K562 (cell line): Measurements from ENCODE around the gene ATF1. TPM values are rescaled to one million over a fixed set of nuclear protein-coding genes. Genes with fewer than 3 reads are reported as not detected.

Experiments used
- CSDE1 ChIP-seq, 2 experiments: fragments of 450-650 bp; IDR thresholded peaks; 2 replicates each; pipeline ENCODE4 v1.6.1; 2016; ENCODE audit warnings: mild to moderate bottlenecking in 1 of 2
- DLX4 ChIP-seq: fragments of 250-450 bp; sonication (Bioruptor Pico); IDR thresholded peaks from 2 replicates; pipeline ENCODE4 v1.6.1; 2021; ENCODE audit warnings: mild to moderate bottlenecking
- FOXJ2 ChIP-seq: fragments of 200-800 bp; sonication (Bioruptor generic); IDR thresholded peaks from 2 replicates; pipeline ENCODE4 v1.6.1; 2016; ENCODE audit warnings: missing genetic modification characterization, missing compliant biosample characterization
- GTF2A2 ChIP-seq: IDR thresholded peaks from 2 replicates; pipeline ENCODE4 v1.6.1; 2016; ENCODE audit warnings: mild to moderate bottlenecking, missing genetic modification characterization, missing compliant biosample characterization
- HDAC3 ChIP-seq: fragments of 450-650 bp; IDR thresholded peaks from 2 replicates; pipeline ENCODE4 v1.6.1; 2018; ENCODE audit warnings: borderline replicate concordance, mild to moderate bottlenecking, moderate library complexity; ENCODE audit not compliant: partially characterized antibody
- HOXB6 ChIP-seq: fragments of 250-450 bp; sonication (Bioruptor Pico); IDR thresholded peaks from 2 replicates; pipeline ENCODE4 v1.5.1; 2022; ENCODE audit warnings: mild to moderate bottlenecking, borderline replicate concordance
- LCOR ChIP-seq: sonication (generic); formaldehyde crosslinking; IDR thresholded peaks from 2 replicates; pipeline ENCODE4 v1.8.0; 2022; ENCODE audit warnings: mild to moderate bottlenecking, missing genetic modification reagents
- MECOM ChIP-seq: fragments of 250-450 bp; sonication (Bioruptor Pico); IDR thresholded peaks from 2 replicates; pipeline ENCODE4 v1.8.0; 2022; ENCODE audit warnings: inconsistent platforms
- NCOA1 ChIP-seq: fragments of 450-650 bp; IDR thresholded peaks from 2 replicates; pipeline ENCODE4 v1.6.1; 2016; ENCODE audit warnings: low read depth
- NFE2L1 ChIP-seq: fragments of 450-650 bp; IDR thresholded peaks from 2 replicates; pipeline ENCODE4 v1.6.1; 2016; ENCODE audit warnings: missing genetic modification characterization, low read depth, mild to moderate bottlenecking, missing compliant biosample characterization, moderate library complexity, borderline replicate concordance
- PHB ChIP-seq: fragments of 250-450 bp; sonication (Bioruptor Pico); IDR thresholded peaks from 2 replicates; pipeline ENCODE4 v1.5.0; 2021
- SRF ChIP-seq, 2 experiments: fragments of 250-450, 450-650 bp in 1 of 2; sonication (Bioruptor Pico) in 1 of 2; sonication (generic) in 1 of 2; formaldehyde crosslinking; IDR thresholded peaks; 2 replicates each; pipeline versions ENCODE4 v1.5.0 to v1.5.1; 2020 to 2022; ENCODE audit warnings: mild to moderate bottlenecking in 1 of 2, missing genetic modification reagents in 1 of 2
- STAT5A ChIP-seq: IDR thresholded peaks from 2 replicates; pipeline ENCODE4 v1.6.1; 2012; ENCODE audit warnings: low read length, inconsistent platforms, borderline replicate concordance
- TBP ChIP-seq: optimal IDR thresholded peaks from 2 replicates; pipeline ENCODE3; 2011; ENCODE audit warnings: low read depth, low read length, improper control_type of control experiment
- XRCC5 ChIP-seq: fragments of 200-400 bp; formaldehyde crosslinking; IDR thresholded peaks from 2 replicates; pipeline ENCODE4 v1.6.1; 2017; ENCODE audit warnings: low read depth, mild to moderate bottlenecking, low read length
- ZKSCAN3 ChIP-seq: fragments of 250-450 bp; sonication (Bioruptor Pico); IDR thresholded peaks from 2 replicates; pipeline ENCODE4 v1.4.0; 2020
- ZNF253 ChIP-seq: fragments of 250-450 bp; sonication (Bioruptor Pico); conservative IDR thresholded peaks from 2 replicates; pipeline ENCODE4 v1.6.1; 2021; ENCODE audit warnings: mild to moderate bottlenecking
- ZNF431 ChIP-seq: sonication (generic); formaldehyde crosslinking; IDR thresholded peaks from 2 replicates; pipeline ENCODE4 v1.8.0; 2022; ENCODE audit warnings: mild to moderate bottlenecking, missing genetic modification reagents
- polyA plus RNA-seq, 8 experiments: library from polyadenylated mRNA; depleted of rRNA in 4 of 8; stranded (reverse) in 5 of 8; unstranded in 3 of 8; fragments of >200 nt; fragmentation: Nextera tagmentation in 2 of 8; fragmentation: Illumina TruSeq in 1 of 8; extraction: Ambion mirVana in 2 of 8; extraction: Trizol in 1 of 8; gene quantifications; 2 replicates each; pipeline versions ENCODE4 v1.2.1 to v1.2.3, GENCODE V29; 2011 to 2014; ENCODE audit warnings: inconsistent platforms in 1 of 8, missing spikeins in 1 of 8
- total RNA-seq, 7 experiments: library from RNA; depleted of rRNA in 6 of 7; stranded (reverse); fragments of >200 nt in 6 of 7; fragmentation: Illumina TruSeq in 2 of 7; extraction: Trizol in 2 of 7; gene quantifications; 2 replicates each; pipeline versions ENCODE4 v1.2.1 to v1.2.3, GENCODE V29; 2011 to 2021; ENCODE audit warnings: low replicate concordance in 1 of 7
- TF ChIP-seq, protein P1 (sequence below), 2 experiments: fragments of 450-650 bp in 1 of 2; IDR thresholded peaks; 2 replicates each; pipeline ENCODE4 v1.6.1; 2011 to 2017; ENCODE audit warnings: low read depth in 2 of 2, antibody characterized with exemption in 1 of 2, borderline replicate concordance in 1 of 2, low read length in 1 of 2, mild to moderate bottlenecking in 1 of 2, mixed read lengths in 1 of 2; ENCODE audit not compliant: control insufficient read depth in 1 of 2

ATF1 gene
- total and polyA plus RNA-seq, 9 of the 15 experiments (the other 6 are each of a cell fraction or from before 2014, with no cell fraction given) = 19.8 to 83.5 (median 51.4) TPM

DNA sequence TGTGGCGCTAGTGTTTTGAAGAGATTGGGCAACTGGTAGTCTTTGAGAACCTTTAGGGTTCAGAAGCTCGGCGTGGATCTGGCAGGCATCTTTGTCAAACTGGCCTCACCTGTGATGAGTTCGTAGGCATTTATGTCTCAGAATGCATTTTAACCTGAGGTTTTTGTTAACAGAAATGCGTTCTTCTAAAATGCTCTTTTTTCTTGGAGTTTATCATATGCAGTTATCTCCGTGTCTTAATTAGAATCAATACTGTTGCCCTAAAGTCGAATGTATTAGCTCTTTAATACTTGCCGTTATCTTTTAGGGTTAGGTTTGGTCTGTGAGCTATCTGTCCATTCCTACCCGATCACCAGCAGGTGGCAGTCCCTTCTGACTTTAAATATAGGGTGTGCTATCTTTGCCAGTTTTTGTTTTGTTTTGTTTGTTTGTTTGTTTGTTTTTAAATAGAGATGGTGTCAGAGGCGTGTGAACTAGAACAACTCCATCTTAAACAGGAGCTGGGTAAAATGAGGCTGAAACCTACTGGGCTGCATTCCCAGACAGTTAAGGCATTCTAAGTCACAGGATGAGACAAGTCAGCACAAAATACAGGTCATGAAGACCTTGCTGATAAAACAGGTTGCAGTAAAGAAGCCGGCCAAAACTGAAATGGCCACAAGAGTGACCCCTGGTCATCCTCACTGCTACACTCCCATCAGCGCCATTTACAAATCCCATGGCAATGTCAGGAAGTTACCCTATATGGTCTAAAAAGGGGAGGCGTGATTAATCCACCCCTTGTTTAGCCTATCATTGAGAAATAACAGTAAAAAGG lies 1.4 kb downstream of the ATF1 start (continued):
- TF ChIP-seq, protein P1, sequence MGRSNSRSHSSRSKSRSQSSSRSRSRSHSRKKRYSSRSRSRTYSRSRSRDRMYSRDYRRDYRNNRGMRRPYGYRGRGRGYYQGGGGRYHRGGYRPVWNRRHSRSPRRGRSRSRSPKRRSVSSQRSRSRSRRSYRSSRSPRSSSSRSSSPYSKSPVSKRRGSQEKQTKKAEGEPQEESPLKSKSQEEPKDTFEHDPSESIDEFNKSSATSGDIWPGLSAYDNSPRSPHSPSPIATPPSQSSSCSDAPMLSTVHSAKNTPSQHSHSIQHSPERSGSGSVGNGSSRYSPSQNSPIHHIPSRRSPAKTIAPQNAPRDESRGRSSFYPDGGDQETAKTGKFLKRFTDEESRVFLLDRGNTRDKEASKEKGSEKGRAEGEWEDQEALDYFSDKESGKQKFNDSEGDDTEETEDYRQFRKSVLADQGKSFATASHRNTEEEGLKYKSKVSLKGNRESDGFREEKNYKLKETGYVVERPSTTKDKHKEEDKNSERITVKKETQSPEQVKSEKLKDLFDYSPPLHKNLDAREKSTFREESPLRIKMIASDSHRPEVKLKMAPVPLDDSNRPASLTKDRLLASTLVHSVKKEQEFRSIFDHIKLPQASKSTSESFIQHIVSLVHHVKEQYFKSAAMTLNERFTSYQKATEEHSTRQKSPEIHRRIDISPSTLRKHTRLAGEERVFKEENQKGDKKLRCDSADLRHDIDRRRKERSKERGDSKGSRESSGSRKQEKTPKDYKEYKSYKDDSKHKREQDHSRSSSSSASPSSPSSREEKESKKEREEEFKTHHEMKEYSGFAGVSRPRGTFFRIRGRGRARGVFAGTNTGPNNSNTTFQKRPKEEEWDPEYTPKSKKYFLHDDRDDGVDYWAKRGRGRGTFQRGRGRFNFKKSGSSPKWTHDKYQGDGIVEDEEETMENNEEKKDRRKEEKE (IDR thresholded peaks at IDR 0.05; ENCODE audit: borderline replicate concordance in 1 of 2, control insufficient read depth in 1 of 2, low read depth in 2 of 2, low read length in 1 of 2) = no peak
- no peak for TF ChIP-seq STAT5A
- TF ChIP-seq ZKSCAN3 = no peak
- no peak for TF ChIP-seq LCOR (CRISPR knock-in tag)
- TF ChIP-seq FOXJ2 = no peak
- no peak for TF ChIP-seq ZNF253 (CRISPR knock-in tag)
- TF ChIP-seq SRF (CRISPR knock-in tag; IDR thresholded peaks at IDR 0.05) = peak; percentile 50 to 93; a peak in 3 of 4 replicates
- TF ChIP-seq ZNF431 (CRISPR knock-in tag) = no peak; the same call in 1 of the 2 replicates
- TF ChIP-seq XRCC5 = no peak
- no peak for TF ChIP-seq NCOA1
- no peak for TF ChIP-seq PHB (CRISPR knock-in tag)
- TF ChIP-seq GTF2A2 (tag) = no peak
- 0 out of 4 replicates have a peak, but pooled peaks of 1 of the 2 experiments have one; percentile 30 for TF ChIP-seq CSDE1 (IDR thresholded peaks at IDR 0.05)
- TF ChIP-seq DLX4 (CRISPR knock-in tag) = no peak
- TF ChIP-seq NFE2L1 (tag) = no peak
- TF ChIP-seq MECOM (CRISPR knock-in tag) = no peak
- no peak for TF ChIP-seq TBP
- TF ChIP-seq HDAC3 = no peak
- TF ChIP-seq HOXB6 = no peak
